OCI-M2 (cell line): ENCODE measurements around the gene TEDC1.

Experiments used
- DNase-seq: peaks from one replicate; lab custom pipeline; 2025; ENCODE audit not compliant: unreplicated experiment; lab: John Stamatoyannopoulos, UW

Gene TEDC1

GRCh38 chr14:105495990-105496830 lies 5.2 kb downstream of the TEDC1 start:
- no peak for DNase-seq

- DNase-seq = no peak
These were observed 6.0 kb downstream of the TEDC1 start for GRCh38 chr14:105496831-105497591.

GRCh38 chr14:105497671-105498429 lies 6.8 kb downstream of the TEDC1 start:
- DNase-seq = no peak

GRCh38 chr14:105498430-105499255 lies 7.6 kb downstream of the TEDC1 start:
- DNase-seq = no peak

- no peak for DNase-seq
These were observed 8.4 kb downstream of the TEDC1 start for GRCh38 chr14:105499256-105500035.

- no peak for DNase-seq
These were observed 9.1 kb downstream of the TEDC1 start for GRCh38 chr14:105500036-105500725.

GRCh38 chr14:105500726-105501101 lies 9.7 kb downstream of the TEDC1 start:
- no peak for DNase-seq

- DNase-seq = no peak
These were observed 10.7 kb downstream of the TEDC1 start for GRCh38 chr14:105501504-105502291.

GRCh38 chr14:105502446-105503295 lies 11.6 kb downstream of the TEDC1 start:
- no peak for DNase-seq

- no peak for DNase-seq
These were observed 12.2 kb downstream of the TEDC1 start for GRCh38 chr14:105503296-105503640.

GRCh38 chr14:105503935-105504692 lies 13.1 kb downstream of the TEDC1 start:
- no peak for DNase-seq

- DNase-seq = no peak
These were observed 14.1 kb downstream of the TEDC1 start for GRCh38 chr14:105505101-105505500.

- no peak for DNase-seq
These were observed 16.2 kb downstream of the TEDC1 start for GRCh38 chr14:105507247-105507646.

GRCh38 chr14:105508069-105508468 lies 17.0 kb downstream of the TEDC1 start:
- DNase-seq = no peak

- no peak for DNase-seq
These were observed 17.6 kb downstream of the TEDC1 start for GRCh38 chr14:105508601-105509000.

- no peak for DNase-seq
These were observed 26.1 kb downstream of the TEDC1 start for GRCh38 chr14:105517096-105517495.
